ENCODE measurements around the gene IQSEC3. TPM values are rescaled to one million over a fixed set of nuclear protein-coding genes. Genes with fewer than 3 reads are reported as not detected.

The IQSEC3 gene
- total and polyA plus RNA-seq, 2 of the 13 experiments (the other 11 are each of a cell fraction or from before 2014, with no cell fraction given), result not detected

GRCh38 chr12:20757-21156, 45.8 kb upstream of the IQSEC3 start (continued):
- TF ChIP-seq ZNF383 (CRISPR knock-in tag; IDR thresholded peaks at IDR 0.05; ENCODE audit: borderline replicate concordance) (no peak), KDM3A (CRISPR knock-in tag; IDR thresholded peaks at IDR 0.05; ENCODE audit: low read depth) (no peak), TBL1XR1 (IDR thresholded peaks at IDR 0.05; ENCODE audit: borderline replicate concordance, low read length, partially characterized antibody) (no peak), XRCC5 (optimal IDR thresholded peaks at IDR 0.05; ENCODE audit: low read length) (peak; percentile 96), ZBTB8A (CRISPR knock-in tag; IDR thresholded peaks at IDR 0.05; ENCODE audit: borderline replicate concordance, low read depth) (no peak), NONO (IDR thresholded peaks at IDR 0.05) (no peak), NONO (CRISPR knock-in tag; conservative IDR thresholded peaks at IDR 0.05) (peak; percentile 81), YY1 (IDR thresholded peaks at IDR 0.05; ENCODE audit: insufficient read depth, insufficient replicate concordance, low read depth, low read length) (peak; percentile 46), BCL3 (CRISPR knock-in tag; IDR thresholded peaks at IDR 0.05) (no peak; the same call in 1 of the 2 replicates), BCLAF1 (IDR thresholded peaks at IDR 0.05) (no peak), ZFP37 (CRISPR knock-in tag; IDR thresholded peaks at IDR 0.05; ENCODE audit: borderline replicate concordance) (no peak), FOXK1 (CRISPR knock-in tag; IDR thresholded peaks at IDR 0.05; ENCODE audit: borderline replicate concordance, low read depth) (no peak), SNAPC5 (CRISPR knock-in tag; IDR thresholded peaks at IDR 0.05; ENCODE audit: borderline replicate concordance) (0 out of 2 replicates have a peak, but pooled peaks have one; percentile 41), HNF1B (CRISPR knock-in tag; IDR thresholded peaks at IDR 0.05) (peak; percentile 64), ZNF276 (CRISPR knock-in tag; IDR thresholded peaks at IDR 0.05; ENCODE audit: low read depth) (no peak), IKZF5 (CRISPR knock-in tag; IDR thresholded peaks at IDR 0.05) (peak; percentile 40; the same call in 1 of the 2 replicates), NFRKB (IDR thresholded peaks at IDR 0.05) (no peak), CENPT (CRISPR knock-in tag; IDR thresholded peaks at IDR 0.05; ENCODE audit: low read depth) (no peak), NR2F1 (CRISPR knock-in tag; IDR thresholded peaks at IDR 0.05) (no peak), HNF4A (CRISPR knock-in tag; IDR thresholded peaks at IDR 0.05) (peak; percentile 94), MZF1 (CRISPR knock-in tag; IDR thresholded peaks at IDR 0.05; ENCODE audit: borderline replicate concordance) (no peak)
